ENCODE data around the gene KCNQ5.

KCNQ5 gene

GRCh38 chr6:72822691-72823090, 200.8 kb downstream of the KCNQ5 start:
- Histone ChIP-seq H2AK5ac (ENCODE audit: low read length) (no peak overlapping the region), H2BK12ac (ENCODE audit: low read length) (no peak overlapping the region), H2AFZ (ENCODE audit: insufficient read depth, low read length, poor library complexity) (no peak overlapping the region), H3K14ac (ENCODE audit: low read length) (no peak overlapping the region), H3K79me1 (ENCODE audit: low read length) (peaks cover 6% of the 10 kb centered on the region), H4K8ac (ENCODE audit: low read depth, low read length) (no peak overlapping the region), H3K18ac (ENCODE audit: low read length) (no peak overlapping the region), H3K4me3 (ENCODE audit: low read depth, low read length) (no peak overlapping the region), H3K4me1 (ENCODE audit: control insufficient read depth in 1 of 2, insufficient read depth in 2 of 2, low read length in 2 of 2) (peaks cover 16 to 25% of the 10 kb centered on the region in 2 experiments), H3K79me2 (ENCODE audit: control insufficient read depth, insufficient read depth, low read length, poor library complexity) (peaks cover 2% of the 10 kb centered on the region), H4K12ac (ENCODE audit: low read depth, low read length) (no peak overlapping the region), H3K36me3 (ENCODE audit: control insufficient read depth in 1 of 2, insufficient read depth in 2 of 2, low read length in 2 of 2) (no peaks in the 10 kb centered on the region), H3K9ac (ENCODE audit: low read length) (no peak overlapping the region), H4K91ac (ENCODE audit: low read depth, low read length) (no peak overlapping the region), H2BK120ac (ENCODE audit: insufficient read depth, low read length, poor library complexity) (no peak overlapping the region), H3K23ac (ENCODE audit: low read length) (no peak overlapping the region), H3K9me3 (ENCODE audit: insufficient read depth, low read depth, low read length) (no peaks in the 10 kb centered on the region), H3K27me3 (ENCODE audit: insufficient read depth, low read length) (no peaks in the 10 kb centered on the region), H3K4ac (ENCODE audit: low read depth, low read length) (no peak overlapping the region), H2BK5ac (ENCODE audit: low read depth, low read length, poor library complexity) (no peak overlapping the region), H3K27ac (ENCODE audit: low read depth, low read length) (no peak overlapping the region), H3K4me2 (ENCODE audit: low read length) (no peak overlapping the region)
- no CpG with 5 or more reads among the region's 1 CpG for whole genome bisulfite sequencing (ENCODE audit: extremely low coverage, insufficient coverage, insufficient read length)
- peak in 1 of 2 donors; percentile 50 for DNase-seq

GRCh38 chr6:72824833-72825232, 203.0 kb downstream of the KCNQ5 start:
- Histone ChIP-seq H3K4ac (ENCODE audit: low read depth, low read length) (no peak overlapping the region), H2BK120ac (ENCODE audit: insufficient read depth, low read length, poor library complexity) (no peak overlapping the region), H3K79me1 (ENCODE audit: low read length) (peaks cover 4% of the 10 kb centered on the region), H3K27ac (ENCODE audit: low read depth, low read length) (no peak overlapping the region), H3K4me3 (ENCODE audit: low read depth, low read length) (no peak overlapping the region), H2BK12ac (ENCODE audit: low read length) (no peak overlapping the region), H4K8ac (ENCODE audit: low read depth, low read length) (no peak overlapping the region), H2AFZ (ENCODE audit: insufficient read depth, low read length, poor library complexity) (no peak overlapping the region), H2AK5ac (ENCODE audit: low read length) (no peak overlapping the region), H3K4me1 (ENCODE audit: control insufficient read depth in 1 of 2, insufficient read depth in 2 of 2, low read length in 2 of 2) (peaks cover 11 to 21% of the 10 kb centered on the region in 2 experiments), H3K36me3 (ENCODE audit: control insufficient read depth in 1 of 2, insufficient read depth in 2 of 2, low read length in 2 of 2) (no peaks in the 10 kb centered on the region), H3K14ac (ENCODE audit: low read length) (no peak overlapping the region), H4K91ac (ENCODE audit: low read depth, low read length) (no peak overlapping the region), H3K27me3 (ENCODE audit: insufficient read depth, low read length) (no peaks in the 10 kb centered on the region), H3K9ac (ENCODE audit: low read length) (no peak overlapping the region), H3K9me3 (ENCODE audit: insufficient read depth, low read depth, low read length) (no peaks in the 10 kb centered on the region), H4K12ac (ENCODE audit: low read depth, low read length) (no peak overlapping the region), H3K4me2 (ENCODE audit: low read length) (no peak overlapping the region), H3K23ac (ENCODE audit: low read length) (no peak overlapping the region), H3K79me2 (ENCODE audit: control insufficient read depth, insufficient read depth, low read length, poor library complexity) (peaks cover 2% of the 10 kb centered on the region), H3K18ac (ENCODE audit: low read length) (no peak overlapping the region), H2BK5ac (ENCODE audit: low read depth, low read length, poor library complexity) (no peak overlapping the region)
- DNase-seq, result peak; percentile 48 to 76
- WGBS (ENCODE audit: extremely low coverage, insufficient coverage, insufficient read length), result no CpG with 5 or more reads among the region's 2 CpGs

- no peak overlapping the region for H4K12ac ChIP-seq (ENCODE audit: low read depth, low read length)
- H3K27me3 ChIP-seq (ENCODE audit: insufficient read depth, low read length), result no peaks in the 10 kb centered on the region
- no peak overlapping the region for H4K91ac ChIP-seq (ENCODE audit: low read depth, low read length)
- H4K8ac ChIP-seq (ENCODE audit: low read depth, low read length), result no peak overlapping the region
- no peak overlapping the region for H2AFZ ChIP-seq (ENCODE audit: insufficient read depth, low read length, poor library complexity)
- no peaks in the 10 kb centered on the region for H3K79me1 ChIP-seq (ENCODE audit: low read length)
- H3K4me1 ChIP-seq (ENCODE audit: control insufficient read depth in 1 of 2, insufficient read depth in 2 of 2, low read length in 2 of 2), result peaks cover 11 to 17% of the 10 kb centered on the region in 2 experiments
- H2AK5ac ChIP-seq (ENCODE audit: low read length), result no peak overlapping the region
- H3K36me3 ChIP-seq (ENCODE audit: control insufficient read depth in 1 of 2, insufficient read depth in 2 of 2, low read length in 2 of 2), result no peaks in the 10 kb centered on the region
- H2BK120ac ChIP-seq (ENCODE audit: insufficient read depth, low read length, poor library complexity), result no peak overlapping the region
- H3K14ac ChIP-seq (ENCODE audit: low read length), result no peak overlapping the region
- H3K4me3 ChIP-seq (ENCODE audit: low read depth, low read length), result no peak overlapping the region
- DNase-seq, result peak; percentile 54 to 82
- H2BK5ac ChIP-seq (ENCODE audit: low read depth, low read length, poor library complexity), result no peak overlapping the region
- no peak overlapping the region for H3K4ac ChIP-seq (ENCODE audit: low read depth, low read length)
- H3K18ac ChIP-seq (ENCODE audit: low read length), result no peak overlapping the region
- no peak overlapping the region for H3K4me2 ChIP-seq (ENCODE audit: low read length)
- no peak overlapping the region for H3K23ac ChIP-seq (ENCODE audit: low read length)
- no peak overlapping the region for H2BK12ac ChIP-seq (ENCODE audit: low read length)
- H3K79me2 ChIP-seq (ENCODE audit: control insufficient read depth, insufficient read depth, low read length, poor library complexity), result peaks cover 2% of the 10 kb centered on the region
- H3K9ac ChIP-seq (ENCODE audit: low read length), result no peak overlapping the region
- no peaks in the 10 kb centered on the region for H3K9me3 ChIP-seq (ENCODE audit: insufficient read depth, low read depth, low read length)
- no peak overlapping the region for H3K27ac ChIP-seq (ENCODE audit: low read depth, low read length)
Measured at GRCh38 chr6:72825315-72825911, 203.5 kb downstream of the KCNQ5 start.

GRCh38 chr6:72826037-72826436, 204.2 kb downstream of the KCNQ5 start:
- H3K4me1 ChIP-seq (ENCODE audit: control insufficient read depth in 1 of 2, insufficient read depth in 2 of 2, low read length in 2 of 2), result peaks cover 11 to 17% of the 10 kb centered on the region in 2 experiments
- H3K4me3 ChIP-seq (ENCODE audit: low read depth, low read length), result no peak overlapping the region
- H3K9me3 ChIP-seq (ENCODE audit: insufficient read depth, low read depth, low read length), result no peaks in the 10 kb centered on the region
- no peak overlapping the region for H4K8ac ChIP-seq (ENCODE audit: low read depth, low read length)
- H3K79me1 ChIP-seq (ENCODE audit: low read length), result no peaks in the 10 kb centered on the region
- no peak overlapping the region for H2BK12ac ChIP-seq (ENCODE audit: low read length)
- H3K36me3 ChIP-seq (ENCODE audit: control insufficient read depth in 1 of 2, insufficient read depth in 2 of 2, low read length in 2 of 2), result no peaks in the 10 kb centered on the region
- no peak overlapping the region for H2AK5ac ChIP-seq (ENCODE audit: low read length)
- peaks cover 2% of the 10 kb centered on the region for H3K79me2 ChIP-seq (ENCODE audit: control insufficient read depth, insufficient read depth, low read length, poor library complexity)
- H3K27me3 ChIP-seq (ENCODE audit: insufficient read depth, low read length), result no peaks in the 10 kb centered on the region
- no peak overlapping the region for H3K4me2 ChIP-seq (ENCODE audit: low read length)
- no peak overlapping the region for H2BK120ac ChIP-seq (ENCODE audit: insufficient read depth, low read length, poor library complexity)
- H3K9ac ChIP-seq (ENCODE audit: low read length), result no peak overlapping the region
- WGBS (ENCODE audit: extremely low coverage, insufficient coverage, insufficient read length), result no CpG with 5 or more reads among the region's 1 CpG
- no peak overlapping the region for H2BK5ac ChIP-seq (ENCODE audit: low read depth, low read length, poor library complexity)
- no peak overlapping the region for H2AFZ ChIP-seq (ENCODE audit: insufficient read depth, low read length, poor library complexity)
- peak in 1 of 2 donors; percentile 40 for DNase-seq
- H3K14ac ChIP-seq (ENCODE audit: low read length), result no peak overlapping the region
- H4K12ac ChIP-seq (ENCODE audit: low read depth, low read length), result no peak overlapping the region
- H3K23ac ChIP-seq (ENCODE audit: low read length), result no peak overlapping the region
- H4K91ac ChIP-seq (ENCODE audit: low read depth, low read length), result no peak overlapping the region
- no peak overlapping the region for H3K27ac ChIP-seq (ENCODE audit: low read depth, low read length)
- no peak overlapping the region for H3K4ac ChIP-seq (ENCODE audit: low read depth, low read length)
- no peak overlapping the region for H3K18ac ChIP-seq (ENCODE audit: low read length)
